OCI-LY3 (cell line): ENCODE results near the gene SLC15A1.

ENCODE experiments used
- H2AFZ ChIP-seq: fragments of 200-600, 300-600 bp; shearing (Covaris generic); 2 replicates; pipeline ENCODE4 v1.6.0; 2014; ENCODE audit warnings: antibody characterized with exemption, low read depth, low read length
- H3K27ac ChIP-seq: fragments of 200-600, 300-600 bp; sonication (generic); 2 replicates; pipeline ENCODE4 v1.5.1; 2014; ENCODE audit warnings: mild to moderate bottlenecking, low read length, moderate library complexity, mixed read lengths
- H3K27me3 ChIP-seq: fragments of 200-600, 300-600 bp; sonication (generic); 2 replicates; pipeline ENCODE4 v1.6.1; 2014; ENCODE audit warnings: low read depth, low read length, mixed read lengths
- H3K36me3 ChIP-seq: fragments of 200-600, 300-600 bp; sonication (generic); replicated peaks from 2 replicates; pipeline ENCODE3; 2014; ENCODE audit warnings: low read depth, low read length, mixed read lengths
- H3K4me1 ChIP-seq: fragments of 300-600, 200-600 bp; sonication (generic); 2 replicates; pipeline ENCODE4 v1.6.1; 2014; ENCODE audit warnings: low read length, mixed read lengths
- H3K4me2 ChIP-seq: fragments of 200-600, 300-600 bp; sonication (generic); 2 replicates; pipeline ENCODE4 v1.6.1; 2014; ENCODE audit warnings: low read length, mixed read lengths
- H3K4me3 ChIP-seq: fragments of 300-600, 200-600 bp; sonication (generic); 2 replicates; pipeline ENCODE4 v1.5.1; 2014; ENCODE audit warnings: antibody characterized with exemption, mild to moderate bottlenecking, low read length, moderate library complexity
- H3K79me2 ChIP-seq: fragments of 300-600, 200-600 bp; shearing (Covaris generic); 2 replicates; pipeline ENCODE4 v1.6.1; 2014; ENCODE audit warnings: mild to moderate bottlenecking, low read length, mixed read lengths
- H3K9ac ChIP-seq: fragments of 300-600, 200-600 bp; shearing (Covaris generic); 2 replicates; pipeline ENCODE4 v1.6.0; 2014; ENCODE audit warnings: mild to moderate bottlenecking, low read length, moderate library complexity
- H3K9me3 ChIP-seq: fragments of 200-600, 300-600 bp; shearing (Covaris generic); 2 replicates; pipeline ENCODE4 v1.6.1; 2014; ENCODE audit warnings: low read length, mixed read lengths; ENCODE audit not compliant: insufficient read depth
- H4K20me1 ChIP-seq: fragments of 200-600, 300-600 bp; sonication (generic); 2 replicates; pipeline ENCODE4 v1.6.1; 2016; ENCODE audit warnings: low read length, mixed read lengths; ENCODE audit not compliant: insufficient read depth
- CTCF ChIP-seq: fragments of 200-600, 300-600 bp; sonication (generic); IDR thresholded peaks from 2 replicates; pipeline ENCODE4 v1.5.1; 2014; ENCODE audit warnings: antibody characterized with exemption, low read length, low read depth
- EZH2phosphoT487 ChIP-seq: fragments of 200-600 bp; shearing (Covaris generic); IDR thresholded peaks from 2 replicates; pipeline ENCODE4 v1.6.1; 2018; ENCODE audit warnings: antibody characterized with exemption, mixed run types, low read depth

The SLC15A1 gene

GRCh38 chr13:98771838-98772611, 19.6 kb upstream of the SLC15A1 start:
- Histone ChIP-seq H4K20me1 (no peaks in the 10 kb centered on the region), H3K27me3 (peaks cover 34% of the 10 kb centered on the region), H3K36me3 (no peaks in the 10 kb centered on the region), H3K9me3 (no peaks in the 10 kb centered on the region), H3K79me2 (no peaks in the 10 kb centered on the region), H2AFZ (no peak overlapping the region), H3K4me3 (no peak overlapping the region), H3K4me1 (peaks cover 17% of the 10 kb centered on the region), H3K4me2 (no peak overlapping the region), H3K27ac (no peak overlapping the region), H3K9ac (no peak overlapping the region)
- TF ChIP-seq CTCF (no peak), EZH2phosphoT487 (no peak)

- no peaks in the 10 kb centered on the region for H3K36me3 ChIP-seq
- H3K4me3 ChIP-seq: no peak overlapping the region
- no peaks in the 10 kb centered on the region for H3K9me3 ChIP-seq
- H2AFZ ChIP-seq: no peak overlapping the region
- H3K9ac ChIP-seq: no peak overlapping the region
- no peak overlapping the region for H3K27ac ChIP-seq
- H3K4me2 ChIP-seq: no peak overlapping the region
- H3K79me2 ChIP-seq: no peaks in the 10 kb centered on the region
- peaks cover 46% of the 10 kb centered on the region for H3K27me3 ChIP-seq
- H4K20me1 ChIP-seq: no peaks in the 10 kb centered on the region
- TF ChIP-seq CTCF (no peak), EZH2phosphoT487 (no peak)
- peaks cover 21% of the 10 kb centered on the region for H3K4me1 ChIP-seq
Measured at GRCh38 chr13:98769736-98770135, 17.3 kb upstream of the SLC15A1 start.

GRCh38 chr13:98768522-98768921, 16.1 kb upstream of the SLC15A1 start:
- Histone ChIP-seq H3K9me3 (no peaks in the 10 kb centered on the region), H3K27me3 (peaks cover 46% of the 10 kb centered on the region), H3K36me3 (no peaks in the 10 kb centered on the region), H3K4me2 (no peak overlapping the region), H3K79me2 (no peaks in the 10 kb centered on the region), H3K27ac (no peak overlapping the region), H3K9ac (no peak overlapping the region), H2AFZ (no peak overlapping the region), H3K4me1 (peaks cover 21% of the 10 kb centered on the region), H4K20me1 (no peaks in the 10 kb centered on the region), H3K4me3 (no peak overlapping the region)
- no peak for TF ChIP-seq CTCF
- TF ChIP-seq EZH2phosphoT487: no peak

- H3K27ac ChIP-seq: no peak overlapping the region
- TF ChIP-seq CTCF (no peak), EZH2phosphoT487 (no peak)
Measured at GRCh38 chr13:98766697-98767096, 14.2 kb upstream of the SLC15A1 start.

More at GRCh38 chr13:98766697-98767096, 14.2 kb upstream of the SLC15A1 start:
- Histone ChIP-seq H3K9ac (no peak overlapping the region), H3K4me2 (no peak overlapping the region), H4K20me1 (no peaks in the 10 kb centered on the region), H3K36me3 (no peaks in the 10 kb centered on the region), H3K79me2 (no peaks in the 10 kb centered on the region), H3K27me3 (peaks cover 46% of the 10 kb centered on the region), H2AFZ (no peak overlapping the region), H3K4me1 (peaks cover 26% of the 10 kb centered on the region), H3K4me3 (no peak overlapping the region), H3K9me3 (no peaks in the 10 kb centered on the region)
